Erythroblast (primary cell): ENCODE data around the gene AFF3.

ENCODE experiments used
- GATA1 ChIP-seq: IDR thresholded peaks from 2 replicates; pipeline ENCODE4 v1.6.1; 2011; ENCODE audit warnings: low read depth, mild to moderate bottlenecking, control low read depth, low read length, moderate library complexity
- POLR2A ChIP-seq: IDR thresholded peaks from 2 replicates; pipeline ENCODE4 v1.6.1; 2011; ENCODE audit warnings: mild to moderate bottlenecking, low read length

DNA sequence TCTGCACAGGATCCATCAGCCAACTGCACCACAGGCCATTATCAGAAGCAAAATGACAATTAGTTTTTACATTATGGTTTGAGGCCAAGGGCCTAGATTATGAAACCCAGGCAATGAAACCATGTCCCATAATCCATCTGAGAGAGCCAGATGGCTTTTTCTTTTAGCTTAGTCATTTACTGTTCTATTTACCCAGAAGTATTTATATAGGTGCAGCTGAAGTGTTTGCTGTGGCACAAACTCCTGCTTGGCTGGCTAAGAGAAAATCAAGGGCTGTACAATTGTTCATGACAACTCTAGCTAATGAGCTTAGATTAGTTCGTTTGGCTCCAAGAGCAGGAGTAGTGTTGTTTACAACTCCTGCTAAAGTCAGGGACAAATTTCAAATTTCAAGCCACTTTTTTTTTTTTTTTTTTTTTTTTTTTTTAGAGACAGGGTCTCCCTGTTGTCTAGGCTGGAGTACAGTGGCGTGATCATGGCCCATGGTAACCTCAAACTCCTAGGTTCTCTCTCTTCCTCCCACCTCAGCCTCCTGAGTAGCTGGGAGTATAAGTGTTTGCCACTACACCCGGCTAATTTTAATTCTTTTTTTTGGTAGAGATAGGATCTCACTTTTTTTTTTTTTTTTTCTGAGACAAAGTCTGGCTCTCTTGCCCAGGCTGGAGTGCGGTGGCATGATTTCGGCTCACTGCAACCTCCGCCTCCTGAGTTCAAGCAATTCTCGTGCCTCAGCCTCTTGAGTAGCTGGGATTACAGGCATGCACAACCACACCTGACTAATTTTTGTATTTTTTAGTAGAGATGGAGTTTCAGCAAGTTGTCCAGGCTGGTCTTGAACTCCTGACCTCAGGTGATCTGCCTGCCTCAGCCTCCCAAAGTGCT lies 634.2 kb downstream of the AFF3 start:
- no peak for TF ChIP-seq POLR2A
- TF ChIP-seq GATA1: no peak
